Mononuclear cell (primary cell): ENCODE results near the gene ITGA6. TPM values are rescaled to one million over a fixed set of nuclear protein-coding genes. Genes with fewer than 3 reads are reported as not detected.
A peak's percentile ranks its signal among the peaks of the same experiment; 100 is the strongest.
"Not testable (repeated sequence)": the region's sequence is repeated elsewhere in the genome, so short reads cannot be mapped to it uniquely, and the experiment has no call there.

ENCODE experiments used
- H3K27me3 ChIP-seq: 2 replicates; pipeline ENCODE4 v1.6.0; 2011; ENCODE audit warnings: low read length, control low read depth; ENCODE audit not compliant: insufficient read depth
- H3K4me1 ChIP-seq: 2 replicates; pipeline ENCODE4 v1.5.1; 2011; ENCODE audit warnings: mild to moderate bottlenecking, low read length, control low read depth; ENCODE audit not compliant: insufficient read depth
- H3K4me3 ChIP-seq: 2 replicates; pipeline ENCODE4 v1.5.1; 2011; ENCODE audit warnings: mild to moderate bottlenecking, low read length, moderate library complexity
- H3K9me3 ChIP-seq: 2 replicates; pipeline ENCODE4 v1.5.1; 2011; ENCODE audit warnings: low read depth, mild to moderate bottlenecking, control low read depth, low read length
- total RNA-seq: library from RNA; depleted of rRNA; stranded (reverse); fragments of >200 nt; gene quantifications from one replicate; pipeline ENCODE4 v1.2.3, GENCODE V29; 2012

Gene ITGA6
- total RNA-seq, 1 donor: 116 TPM

DNA sequence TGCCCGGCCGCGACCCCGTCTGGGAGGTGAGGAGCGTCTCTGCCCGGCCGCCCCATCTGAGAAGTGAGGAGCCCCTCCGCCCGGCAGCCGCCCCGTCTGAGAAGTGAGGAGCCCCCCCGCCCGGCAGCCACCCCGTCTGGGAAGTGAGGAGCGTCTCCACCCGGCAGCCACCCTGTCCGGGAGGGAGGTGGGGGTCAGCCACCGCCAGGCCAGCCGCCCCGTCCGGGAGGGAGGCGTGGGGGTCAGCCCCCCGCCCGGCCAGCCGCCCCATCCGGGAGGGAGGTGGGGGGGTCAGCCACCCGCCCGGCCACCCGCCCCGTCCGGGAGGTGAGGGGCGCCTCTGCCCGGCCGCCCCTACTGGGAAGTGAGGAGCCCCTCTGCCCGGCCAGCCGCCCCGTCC is 110.5 kb downstream of the ITGA6 start:
- not testable (repeated sequence) for H3K4me1 ChIP-seq, H3K27me3 ChIP-seq, H3K4me3 ChIP-seq
- H3K9me3 ChIP-seq: peaks cover 13% of the 10 kb centered on the region

DNA sequence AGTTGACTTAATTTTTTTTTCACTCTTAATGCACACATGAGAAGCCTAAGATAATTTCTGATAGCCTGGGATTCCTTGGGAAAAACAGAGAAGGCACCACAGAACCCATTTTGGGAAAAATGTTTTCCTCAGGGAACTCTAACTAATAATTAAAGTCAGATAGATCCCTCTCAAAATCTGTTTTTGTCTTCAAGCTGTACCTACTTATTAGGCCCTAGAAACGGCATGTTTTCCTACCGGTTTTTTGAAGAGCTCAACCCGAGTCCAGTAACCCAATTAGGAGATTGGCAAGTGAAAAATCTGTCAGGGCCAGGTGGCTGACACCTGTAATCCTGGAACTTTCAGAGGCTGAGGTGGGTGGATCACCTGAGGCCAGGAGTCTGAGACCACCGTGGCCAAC is 112.4 kb downstream of the ITGA6 start:
- no peaks in the 10 kb centered on the region for H3K27me3 ChIP-seq

DNA sequence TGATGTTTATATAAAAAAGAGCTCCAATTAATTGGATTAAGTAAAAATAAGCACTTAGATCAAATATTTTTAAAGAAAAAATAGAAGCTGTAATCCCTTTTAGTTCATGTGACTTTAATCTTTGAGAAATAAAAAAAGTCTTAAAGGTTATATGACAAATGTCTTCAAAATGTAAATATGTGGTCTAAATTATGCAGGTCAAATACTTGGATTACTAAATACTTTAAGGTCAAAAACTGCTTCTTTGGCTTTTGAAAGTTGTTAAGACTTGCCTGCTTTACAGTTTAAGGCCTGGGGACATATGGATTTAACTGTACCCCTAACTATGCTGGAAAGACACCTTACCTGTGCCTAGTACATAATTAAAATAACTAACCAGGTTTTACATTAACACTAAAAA is 113.0 kb downstream of the ITGA6 start:
- H3K27me3 ChIP-seq: no peaks in the 10 kb centered on the region
- H3K4me1 ChIP-seq: no peaks in the 10 kb centered on the region

More for the DNA sequence above, 112.4 kb downstream of the ITGA6 start:
- no peak overlapping the region for H3K4me3 ChIP-seq
- no peaks in the 10 kb centered on the region for H3K4me1 ChIP-seq
- peaks cover 6% of the 10 kb centered on the region for H3K9me3 ChIP-seq

DNA sequence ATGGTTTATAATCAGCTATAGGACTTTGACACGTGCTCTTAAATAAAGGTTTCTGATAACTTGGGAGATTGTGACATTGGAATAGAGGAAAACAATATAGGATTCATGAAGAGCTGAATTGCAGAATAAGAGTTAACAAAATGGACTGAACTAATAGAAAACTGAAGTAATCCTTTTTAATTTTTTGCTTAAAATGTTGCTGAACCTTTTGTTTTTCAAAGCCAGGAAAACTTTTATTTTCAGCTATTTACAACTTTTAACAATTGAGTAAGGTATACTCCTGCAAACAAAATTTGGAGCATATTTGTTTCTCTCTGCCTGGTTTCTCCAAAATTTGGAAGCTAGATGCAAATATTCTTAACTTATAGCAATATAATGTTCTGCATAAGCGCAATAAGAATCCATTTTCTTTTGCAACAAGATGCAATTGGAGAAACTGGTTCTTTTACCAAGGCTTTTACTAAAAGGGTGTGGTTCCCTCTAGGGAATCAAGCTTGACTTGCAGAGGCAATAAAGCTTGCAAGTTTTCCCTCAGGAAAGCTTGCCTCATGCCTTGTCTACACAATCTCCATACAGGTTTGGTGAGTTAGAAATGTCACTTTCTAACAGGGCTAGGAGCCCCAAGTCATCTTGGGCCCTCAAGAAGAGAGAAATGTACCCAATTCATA is 118.2 kb downstream of the ITGA6 start:
- Histone ChIP-seq H3K9me3 (peaks cover 6% of the 10 kb centered on the region), H3K4me1 (no peaks in the 10 kb centered on the region), H3K4me3 (no peak overlapping the region), H3K27me3 (no peaks in the 10 kb centered on the region)

More for the DNA sequence above, 113.0 kb downstream of the ITGA6 start:
- Histone ChIP-seq H3K9me3 (peaks cover 7% of the 10 kb centered on the region), H3K4me3 (no peak overlapping the region)

DNA sequence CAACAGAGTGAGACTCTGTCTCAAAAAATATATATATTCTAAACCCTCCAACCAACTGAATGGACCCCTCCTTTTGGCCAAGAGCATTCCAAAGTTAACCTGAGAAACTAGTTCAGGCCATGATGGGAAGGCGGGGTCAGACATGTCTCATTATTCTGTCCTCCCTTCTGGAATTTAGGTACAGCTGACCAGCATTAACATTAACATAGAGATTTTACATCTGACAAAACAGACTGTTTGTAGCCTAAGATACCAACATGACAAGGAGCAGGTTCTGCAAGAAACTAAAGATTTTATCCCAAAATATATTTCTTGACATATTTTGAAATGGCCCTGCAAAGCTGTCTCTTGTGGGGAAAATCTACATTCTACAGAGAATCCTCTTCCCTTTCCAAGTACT is 121.7 kb downstream of the ITGA6 start:
- Histone ChIP-seq H3K9me3 (peaks cover 6% of the 10 kb centered on the region), H3K4me1 (no peaks in the 10 kb centered on the region), H3K27me3 (no peaks in the 10 kb centered on the region), H3K4me3 (no peak overlapping the region)

DNA sequence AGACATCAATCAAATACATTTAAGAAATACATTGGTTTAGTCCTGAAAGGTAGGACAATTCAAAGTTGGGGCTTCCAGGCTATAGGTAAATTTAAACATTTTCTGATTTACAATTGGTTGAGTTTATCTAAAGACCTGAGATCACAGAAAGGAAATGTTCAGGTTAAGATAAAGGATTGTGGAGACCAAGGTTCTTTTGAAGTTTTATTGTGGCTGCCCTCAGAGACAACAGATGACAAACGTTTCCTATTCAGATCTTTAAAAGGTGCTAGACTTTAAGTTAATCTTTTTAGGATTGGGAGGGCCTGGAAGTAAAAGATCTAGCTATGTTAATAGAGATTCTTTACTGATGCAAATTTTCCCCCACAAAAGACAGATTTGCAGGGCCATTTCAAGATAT is 122.4 kb downstream of the ITGA6 start:
- not testable (repeated sequence) for H3K27me3 ChIP-seq, H3K9me3 ChIP-seq, H3K4me1 ChIP-seq, H3K4me3 ChIP-seq

DNA sequence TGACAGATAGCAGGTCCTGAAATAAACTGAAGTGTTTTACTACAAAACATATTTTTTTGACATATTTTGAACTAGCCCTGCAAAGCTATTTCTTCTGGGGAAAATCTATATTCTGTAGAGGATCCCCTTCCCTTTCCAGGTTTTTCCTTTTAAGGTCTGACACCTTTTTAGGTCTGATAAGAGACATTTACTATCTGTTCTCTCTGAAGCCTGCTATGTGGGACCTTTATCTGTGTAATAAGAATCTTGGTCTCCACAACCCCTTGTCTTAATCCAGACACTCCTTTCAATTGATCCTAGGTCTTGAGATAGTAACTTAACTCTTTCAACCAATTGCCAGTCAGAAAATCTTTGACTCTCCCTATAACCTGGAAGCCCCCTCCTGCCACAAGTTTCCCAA is 123.0 kb downstream of the ITGA6 start:
- H3K27me3 ChIP-seq: no peaks in the 10 kb centered on the region
- H3K4me1 ChIP-seq: peaks cover 12% of the 10 kb centered on the region
- no peak overlapping the region for H3K4me3 ChIP-seq
- H3K9me3 ChIP-seq: peaks cover 5% of the 10 kb centered on the region

DNA sequence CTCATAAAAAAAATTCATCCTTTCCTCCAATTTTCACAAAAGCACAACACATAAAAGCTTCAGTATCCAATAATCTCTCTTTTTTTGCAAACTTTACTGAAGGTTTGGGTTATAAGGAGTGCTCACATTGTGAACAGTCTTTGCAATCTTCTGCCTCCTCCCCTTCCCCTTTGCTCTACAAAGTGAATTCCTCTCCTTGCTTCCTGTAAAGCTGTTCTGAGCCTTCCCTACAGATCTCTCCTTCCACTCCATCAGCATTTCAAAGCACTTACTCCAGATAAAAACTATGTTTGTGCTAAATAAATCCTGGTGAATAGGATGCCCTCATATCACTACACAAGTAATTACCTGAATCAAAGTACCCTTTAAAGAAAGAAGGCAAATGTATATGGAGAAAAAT is 123.9 kb downstream of the ITGA6 start:
- Histone ChIP-seq H3K4me3 (no peak overlapping the region), H3K9me3 (no peaks in the 10 kb centered on the region), H3K4me1 (peaks cover 13% of the 10 kb centered on the region), H3K27me3 (no peaks in the 10 kb centered on the region)

DNA sequence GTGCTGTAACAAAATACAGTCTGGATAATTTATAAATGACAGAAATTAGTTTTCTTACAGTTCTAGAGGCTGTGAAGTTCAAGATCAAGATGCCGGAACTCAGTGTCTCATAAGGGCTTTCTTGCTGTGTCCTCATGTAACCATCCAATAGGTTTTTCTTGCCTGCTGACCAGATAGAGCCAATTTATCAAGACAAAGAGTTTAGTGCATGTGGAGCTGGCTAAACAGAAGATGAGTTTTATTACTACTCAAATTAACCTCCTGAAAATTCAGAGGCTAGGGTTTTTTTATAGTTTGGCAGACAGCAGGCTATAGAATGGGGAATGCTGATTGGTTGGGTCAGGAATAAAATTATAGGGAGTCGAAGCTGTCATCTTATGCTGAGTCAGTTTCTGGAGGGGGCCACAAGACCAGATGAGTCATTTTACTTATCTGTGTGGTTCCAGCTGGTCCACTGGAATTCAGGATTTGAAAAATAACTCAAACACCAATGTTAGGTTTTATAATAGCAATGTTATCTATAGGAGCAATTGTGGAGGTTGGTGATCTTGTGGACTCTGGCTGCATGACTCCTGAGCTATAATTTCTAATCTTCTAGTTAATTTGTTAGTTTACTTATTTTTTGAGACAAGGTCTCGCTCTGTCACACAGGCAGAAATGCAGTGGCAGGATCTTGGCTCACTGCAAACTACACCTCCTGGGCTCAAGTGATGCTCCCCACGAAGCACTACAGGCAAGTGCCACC is 125.3 kb downstream of the ITGA6 start:
- Histone ChIP-seq H3K9me3 (no peaks in the 10 kb centered on the region), H3K4me1 (peaks cover 26% of the 10 kb centered on the region), H3K27me3 (no peaks in the 10 kb centered on the region), H3K4me3 (no peak overlapping the region)

DNA sequence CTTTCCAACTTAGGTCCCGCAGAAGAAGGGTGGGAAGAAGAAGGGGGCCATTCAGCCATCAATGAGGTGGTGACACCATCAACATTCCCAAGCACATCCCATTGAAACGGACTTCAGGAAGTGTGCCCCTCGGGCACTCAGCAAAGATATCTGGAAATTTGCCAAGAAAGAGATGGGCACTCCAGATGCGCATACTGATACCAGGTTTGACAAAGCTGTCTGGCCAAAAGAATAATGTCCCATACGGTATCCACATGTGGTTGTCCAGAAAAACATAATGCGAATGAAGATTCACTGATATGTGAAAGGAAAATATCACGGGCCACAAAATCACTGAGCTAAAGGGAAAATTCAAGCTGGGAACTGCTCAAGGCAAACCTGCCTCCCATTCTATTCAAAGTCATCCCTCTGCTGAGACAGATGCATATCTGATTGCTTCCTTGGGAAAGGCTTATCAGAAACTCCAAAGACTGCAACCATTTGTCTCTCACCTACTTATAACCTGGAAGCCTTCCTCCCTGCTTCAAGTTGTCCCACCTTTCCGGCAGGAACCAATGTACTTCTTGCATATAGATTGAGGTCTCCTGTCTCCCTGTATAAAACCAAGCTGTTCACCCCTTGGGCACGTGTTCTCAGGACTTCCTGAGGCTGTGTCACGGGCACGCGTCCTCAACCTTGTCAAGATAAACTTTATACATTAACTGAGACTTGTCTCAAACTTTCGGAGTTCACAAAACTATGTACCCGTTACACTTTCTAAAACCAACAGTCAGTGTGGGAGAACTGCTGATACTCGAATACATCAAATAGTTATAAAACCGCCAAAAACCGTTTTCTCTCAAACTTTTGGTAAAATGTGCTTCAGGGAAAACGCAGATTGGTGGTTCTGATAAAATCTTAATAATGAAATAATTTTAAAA is 127.2 kb downstream of the ITGA6 start:
- H3K27me3 ChIP-seq: no peaks in the 10 kb centered on the region
- H3K9me3 ChIP-seq: no peaks in the 10 kb centered on the region
- peak overlapping the region; percentile 85 for H3K4me3 ChIP-seq
- peaks cover 32% of the 10 kb centered on the region for H3K4me1 ChIP-seq

DNA sequence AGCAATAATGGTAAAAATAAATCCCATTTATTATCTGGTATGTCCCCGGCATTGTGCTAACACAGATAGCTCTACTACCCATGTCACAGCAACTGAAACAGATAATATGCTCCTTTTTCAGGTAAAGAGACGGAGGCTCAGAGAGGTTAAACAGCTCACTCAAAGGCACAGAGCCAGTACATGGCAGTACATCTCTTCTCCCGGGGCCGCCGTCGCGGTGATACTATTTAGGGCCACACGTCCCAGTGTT is 127.8 kb downstream of the ITGA6 start:
- H3K9me3 ChIP-seq: no peaks in the 10 kb centered on the region
- peaks cover 32% of the 10 kb centered on the region for H3K4me1 ChIP-seq
- peak overlapping the region; percentile 85 for H3K4me3 ChIP-seq
- H3K27me3 ChIP-seq: no peaks in the 10 kb centered on the region

Other genes starting within 250 kb of the ITGA6 start
- gene PDK1, start 128.5 kb downstream of the ITGA6 start, total RNA-seq: 58.4 TPM